ENCODE data around the gene TMEM204. TPM values are rescaled to one million over a fixed set of nuclear protein-coding genes. Genes with fewer than 3 reads are reported as not detected.
A peak's percentile ranks its signal among the peaks of the same experiment; 100 is the strongest.

Gene TMEM204
- polyA plus RNA-seq, 3 donors = 0.09 to 1.5 (median 1.3) TPM

DNA sequence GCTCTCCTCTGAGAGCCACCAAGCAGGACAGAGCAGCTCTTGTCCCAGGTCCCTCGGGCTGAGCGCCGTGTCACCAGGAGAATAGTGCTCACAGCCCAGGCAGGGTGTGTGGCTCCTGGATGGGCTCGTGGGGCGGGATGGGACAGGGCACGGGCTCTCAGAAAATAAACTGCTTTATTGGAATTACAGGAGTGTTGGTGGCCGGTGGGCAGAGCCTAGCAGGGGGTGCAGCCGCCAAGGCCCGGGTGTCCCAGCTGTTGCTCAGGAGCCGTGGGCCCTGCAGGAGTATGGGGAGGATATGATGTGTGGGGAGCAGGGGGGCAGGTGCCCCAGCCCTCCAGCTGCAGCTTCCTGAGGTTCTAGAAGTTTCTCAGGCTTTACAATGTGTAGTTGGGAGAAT lies 23.2 kb upstream of the TMEM204 start:
- no peak overlapping the region for H3K27ac ChIP-seq (ENCODE audit: low read depth in 1 of 2, low read length in 2 of 2)
- no peak overlapping the region for H3K4me2 ChIP-seq (replicated peaks; ENCODE audit: extremely low read depth, low read length, poor library complexity, severe bottlenecking)
- H4K20me1 ChIP-seq (ENCODE audit: insufficient read depth, low read length) = no peaks in the 10 kb centered on the region
- no peaks in the 10 kb centered on the region for H3K79me2 ChIP-seq (ENCODE audit: insufficient read depth, low read length)
- H3K9me3 Mint-ChIP-seq = peaks cover 8 to 25% (median 19%) of the 10 kb centered on the region in 7 donors
- peaks cover 34 to 50% of the 10 kb centered on the region in 2 donors for H3K36me3 ChIP-seq (replicated peaks in 1 of 2; ENCODE audit: control insufficient read depth in 1 of 2, insufficient read depth in 2 of 2, low read length in 2 of 2)
- H2AFZ ChIP-seq (ENCODE audit: insufficient read depth, low read depth, low read length, poor library complexity, severe bottlenecking) = no peak overlapping the region
- intact Hi-C loops (cut with micrococcal nuclease) = no loop called here
- DNase-seq = no peak
- no peaks in the 10 kb centered on the region for H3K4me1 Mint-ChIP-seq
- H3K9me3 ChIP-seq (replicated peaks in 1 of 2; ENCODE audit: control insufficient read depth in 1 of 2, insufficient read depth in 1 of 2, low read length in 2 of 2) = peaks cover 0 to 17% of the 10 kb centered on the region in 2 donors
- WGBS (ENCODE audit: insufficient coverage) = 93% methylated on average over 5 of the region's 10 CpGs
- H3K27me3 ChIP-seq (ENCODE audit: control insufficient read depth in 2 of 2, insufficient read depth in 2 of 2, low read length in 2 of 2) = no peaks in the 10 kb centered on the region
- H3K4me1 ChIP-seq (ENCODE audit: control insufficient read depth in 1 of 2, insufficient read depth in 2 of 2, low read length in 2 of 2) = no peaks in the 10 kb centered on the region
- TF ChIP-seq, protein P1, sequence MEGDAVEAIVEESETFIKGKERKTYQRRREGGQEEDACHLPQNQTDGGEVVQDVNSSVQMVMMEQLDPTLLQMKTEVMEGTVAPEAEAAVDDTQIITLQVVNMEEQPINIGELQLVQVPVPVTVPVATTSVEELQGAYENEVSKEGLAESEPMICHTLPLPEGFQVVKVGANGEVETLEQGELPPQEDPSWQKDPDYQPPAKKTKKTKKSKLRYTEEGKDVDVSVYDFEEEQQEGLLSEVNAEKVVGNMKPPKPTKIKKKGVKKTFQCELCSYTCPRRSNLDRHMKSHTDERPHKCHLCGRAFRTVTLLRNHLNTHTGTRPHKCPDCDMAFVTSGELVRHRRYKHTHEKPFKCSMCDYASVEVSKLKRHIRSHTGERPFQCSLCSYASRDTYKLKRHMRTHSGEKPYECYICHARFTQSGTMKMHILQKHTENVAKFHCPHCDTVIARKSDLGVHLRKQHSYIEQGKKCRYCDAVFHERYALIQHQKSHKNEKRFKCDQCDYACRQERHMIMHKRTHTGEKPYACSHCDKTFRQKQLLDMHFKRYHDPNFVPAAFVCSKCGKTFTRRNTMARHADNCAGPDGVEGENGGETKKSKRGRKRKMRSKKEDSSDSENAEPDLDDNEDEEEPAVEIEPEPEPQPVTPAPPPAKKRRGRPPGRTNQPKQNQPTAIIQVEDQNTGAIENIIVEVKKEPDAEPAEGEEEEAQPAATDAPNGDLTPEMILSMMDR (IDR thresholded peaks at IDR 0.05) = no peak
- peak overlapping the region in 3 of 7 donors; percentile 31 to 37 (median 35) for H3K27ac Mint-ChIP-seq
- H3K9ac ChIP-seq (ENCODE audit: insufficient read depth, low read length, poor library complexity, severe bottlenecking) = no peak overlapping the region
- H3K27me3 Mint-ChIP-seq (ENCODE audit: low read depth in 3 of 3) = no peaks in the 10 kb centered on the region
- no peak overlapping the region for H3K4me3 Mint-ChIP-seq
- H3K36me3 Mint-ChIP-seq = peaks cover 27 to 53% of the 10 kb centered on the region in 2 donors
- no peak overlapping the region for H3K4me3 ChIP-seq (replicated peaks in 1 of 3; ENCODE audit: low read depth in 2 of 3, low read length in 3 of 3)

DNA sequence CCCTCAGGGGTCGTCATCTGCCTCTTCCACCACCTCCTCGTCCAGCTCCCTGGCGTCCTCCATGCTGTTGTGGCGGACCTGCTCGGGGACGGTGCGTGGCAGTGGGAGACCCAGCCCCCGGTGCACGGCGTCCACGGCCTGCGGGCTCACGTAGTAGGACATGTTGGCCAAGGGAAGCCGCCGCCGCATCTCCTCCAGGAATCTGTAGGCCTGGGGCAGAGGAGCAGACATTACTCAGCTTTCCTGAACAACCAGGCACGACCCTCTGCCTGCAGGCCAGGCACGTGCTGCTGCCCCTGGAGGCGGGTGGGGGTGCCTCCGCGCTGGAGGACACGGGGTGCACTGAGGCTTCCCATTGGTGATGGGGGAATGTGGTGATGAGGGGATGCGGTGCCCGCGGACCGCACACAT lies 22.5 kb upstream of the TMEM204 start:
- no peak for DNase-seq
- H3K27ac Mint-ChIP-seq = peak overlapping the region in 1 of 7 donors; percentile 68

More for the DNA sequence above, 22.5 kb upstream of the TMEM204 start:
- Mint-ChIP-seq H3K36me3 (peaks cover 24 to 48% of the 10 kb centered on the region in 2 donors), H3K9me3 (peaks cover 8 to 28% (median 19%) of the 10 kb centered on the region in 7 donors), H3K4me3 (no peak overlapping the region), H3K27me3 (ENCODE audit: low read depth in 3 of 3) (peaks cover 0 to 3% (median 0%) of the 10 kb centered on the region in 3 donors), H3K4me1 (no peaks in the 10 kb centered on the region)
- Histone ChIP-seq H3K9ac (ENCODE audit: insufficient read depth, low read length, poor library complexity, severe bottlenecking) (no peak overlapping the region), H3K4me1 (ENCODE audit: control insufficient read depth in 1 of 2, insufficient read depth in 2 of 2, low read length in 2 of 2) (no peaks in the 10 kb centered on the region), H3K27me3 (ENCODE audit: control insufficient read depth in 2 of 2, insufficient read depth in 2 of 2, low read length in 2 of 2) (no peaks in the 10 kb centered on the region), H4K20me1 (ENCODE audit: insufficient read depth, low read length) (no peaks in the 10 kb centered on the region), H3K9me3 (replicated peaks in 1 of 2; ENCODE audit: control insufficient read depth in 1 of 2, insufficient read depth in 1 of 2, low read length in 2 of 2) (peaks cover 0 to 17% of the 10 kb centered on the region in 2 donors), H3K36me3 (replicated peaks in 1 of 2; ENCODE audit: control insufficient read depth in 1 of 2, insufficient read depth in 2 of 2, low read length in 2 of 2) (peaks cover 33 to 48% of the 10 kb centered on the region in 2 donors), H3K4me3 (replicated peaks in 1 of 3; ENCODE audit: low read depth in 2 of 3, low read length in 3 of 3) (no peak overlapping the region), H2AFZ (ENCODE audit: insufficient read depth, low read depth, low read length, poor library complexity, severe bottlenecking) (no peak overlapping the region), H3K79me2 (ENCODE audit: insufficient read depth, low read length) (no peaks in the 10 kb centered on the region), H3K4me2 (replicated peaks; ENCODE audit: extremely low read depth, low read length, poor library complexity, severe bottlenecking) (no peak overlapping the region), H3K27ac (ENCODE audit: low read depth in 1 of 2, low read length in 2 of 2) (no peak overlapping the region)
- intact Hi-C loops (cut with micrococcal nuclease) = no loop called here
- TF ChIP-seq, protein P1 (IDR thresholded peaks at IDR 0.05) = no peak
- 97% methylated on average over 25 of the region's 26 CpGs for WGBS (ENCODE audit: insufficient coverage)

Measured in CD14-positive monocyte (primary cell).